Embryonic facial prominence (tissue), 1 donor: ENCODE measurements around the gene KIR2DL1.
"Not testable (repeated sequence)": the region's sequence is repeated elsewhere in the genome, so short reads cannot be mapped to it uniquely, and the experiment has no call there.

Source experiments
- DNase-seq: peaks from one replicate; pipeline ENCODE4 v3.0.0-alpha.2; 2016; ENCODE audit errors: extremely low spot score

The KIR2DL1 gene

DNA sequence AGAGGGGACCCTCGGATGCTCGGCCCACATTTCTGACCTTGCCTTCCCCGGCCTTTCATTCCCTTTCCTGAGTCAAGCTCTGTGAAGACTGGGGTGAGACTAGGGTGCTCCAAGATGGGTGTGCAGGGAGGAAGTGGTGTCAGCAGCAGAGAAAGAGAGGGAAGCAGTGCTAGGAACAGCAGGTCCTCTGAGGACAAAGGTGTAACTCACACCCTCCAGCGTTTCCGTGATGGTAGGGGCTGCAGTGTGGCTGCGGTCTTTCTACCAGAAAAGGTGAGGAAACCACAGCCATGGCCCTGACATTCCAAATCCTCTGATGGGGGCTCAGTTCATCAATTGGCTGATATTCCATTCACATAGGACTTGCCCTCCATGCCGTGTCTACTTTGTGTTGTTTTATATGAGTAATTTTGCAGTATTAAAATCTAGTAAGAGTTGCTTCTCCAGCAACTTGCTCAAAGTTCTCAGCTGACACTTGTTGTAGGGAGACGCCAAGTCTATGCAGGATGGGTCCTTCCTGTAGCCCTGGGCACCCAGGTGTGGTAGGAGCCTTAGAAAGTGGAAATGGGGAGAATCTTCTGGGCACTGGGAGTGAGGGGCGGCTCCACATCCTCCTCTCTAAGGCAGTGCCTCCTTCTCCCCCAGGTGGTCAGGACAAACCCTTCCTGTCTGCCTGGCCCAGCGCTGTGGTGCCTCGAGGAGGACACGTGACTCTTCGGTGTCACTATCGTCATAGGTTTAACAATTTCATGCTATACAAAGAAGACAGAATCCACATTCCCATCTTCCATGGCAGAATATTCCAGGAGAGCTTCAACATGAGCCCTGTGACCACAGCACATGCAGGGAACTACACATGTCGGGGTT, 48.3 kb downstream of the KIR2DL1 start:
- no peak for DNase-seq

DNA sequence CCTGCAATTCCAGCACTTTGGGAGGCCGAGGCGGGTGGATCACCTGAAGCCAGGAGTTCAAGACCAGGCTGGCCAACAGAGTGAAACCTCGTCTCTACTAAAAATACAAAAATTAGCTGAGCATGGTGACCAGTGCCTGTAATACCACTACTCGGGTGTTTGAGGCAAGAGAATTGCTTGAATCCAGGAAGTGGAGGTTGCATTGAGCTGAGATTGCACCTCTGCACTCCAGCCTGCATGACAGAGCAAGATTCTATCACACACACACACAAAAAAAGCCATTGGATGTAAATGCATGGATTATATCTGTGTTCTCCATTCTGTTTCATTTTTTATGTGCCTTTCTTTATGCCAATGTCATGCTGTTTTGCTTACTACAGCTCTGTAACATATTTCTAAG, 54.8 kb downstream of the KIR2DL1 start:
- DNase-seq, result not testable (repeated sequence)

DNA sequence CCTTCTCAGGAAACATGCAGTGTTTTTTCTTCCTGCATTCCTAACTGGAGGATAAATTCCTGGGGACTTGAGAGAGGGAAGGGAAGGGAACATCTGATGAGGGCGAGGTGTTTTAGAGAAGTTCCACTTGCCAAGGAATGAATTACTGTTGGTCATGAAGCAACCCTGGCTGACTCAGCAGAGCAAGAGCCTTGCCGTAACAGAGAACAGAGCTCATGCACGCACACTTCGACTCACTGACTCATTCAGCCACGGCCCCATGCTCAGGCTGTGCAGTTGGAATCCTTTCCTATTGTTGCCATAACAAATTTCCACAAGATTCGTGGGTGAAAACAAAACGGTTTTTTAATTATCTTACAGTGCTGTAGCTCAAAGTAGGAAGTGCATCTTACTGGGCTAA, 55.7 kb downstream of the KIR2DL1 start:
- DNase-seq, result not testable (repeated sequence)

DNA sequence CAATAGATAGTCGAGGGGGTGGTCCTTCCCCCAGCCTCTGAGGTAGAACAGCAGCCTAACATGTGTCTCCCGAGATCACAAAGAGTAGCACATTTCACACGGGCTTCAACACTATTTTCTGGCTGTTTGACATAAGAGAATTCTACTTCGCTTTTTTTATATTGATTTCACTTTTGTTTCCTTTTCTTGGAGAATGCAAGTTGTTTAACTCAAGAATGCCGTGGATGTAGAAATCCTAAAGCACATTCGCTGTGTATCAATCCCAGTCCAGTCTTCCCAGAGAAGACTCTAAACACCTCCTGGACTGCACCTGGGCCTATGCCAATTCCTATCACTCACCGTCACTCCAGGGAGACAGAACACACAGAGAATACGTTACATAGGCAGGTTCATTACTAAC, 58.5 kb downstream of the KIR2DL1 start:
- not testable (repeated sequence) for DNase-seq

DNA sequence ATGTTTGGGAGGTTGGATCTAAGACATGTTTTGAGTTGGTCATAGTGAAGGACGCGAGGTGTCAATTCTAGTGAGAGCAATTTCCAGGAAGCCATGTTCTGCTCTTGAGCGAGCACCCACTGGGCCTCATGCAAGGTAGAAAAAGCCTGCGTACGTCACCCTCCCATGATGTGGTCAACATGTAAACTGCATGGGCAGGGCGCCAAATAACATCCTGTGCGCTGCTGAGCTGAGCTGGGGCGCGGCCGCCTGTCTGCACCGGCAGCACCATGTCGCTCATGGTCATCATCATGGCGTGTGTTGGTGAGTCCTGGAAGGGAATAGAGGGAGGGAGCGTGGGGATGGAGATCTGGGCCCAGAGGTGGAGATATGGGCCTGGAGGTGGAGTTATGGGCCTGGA, 62.9 kb downstream of the KIR2DL1 start, which contains the start of gene KIR2DS4:
Gene KIR2DS4 (plus strand): TSS at position 181 of the 400 bp plus-strand sequence.
- DNase-seq, result not testable (repeated sequence)
